Bronchial epithelial cell (primary cell): ENCODE data around the gene LSM14A. TPM values are rescaled to one million over a fixed set of nuclear protein-coding genes. Genes with fewer than 3 reads are reported as not detected.
A peak's percentile ranks its signal among the peaks of the same experiment; 100 is the strongest.

Experiments
- DNase-seq: peaks from one replicate; pipeline ENCODE4 v3.0.0-alpha.2; 2010; ENCODE audit warnings: low read depth
- FAIRE-seq: peaks from 2 replicates; lab custom pipeline; 2011; peaks lifted over from hg19 to GRCh38; lab: Jason Lieb, UNC
- H3K27me3 ChIP-seq: 2 replicates; pipeline ENCODE4 v1.5.1; 2011; ENCODE audit warnings: low read length; ENCODE audit not compliant: control insufficient read depth, insufficient read depth
- H3K36me3 ChIP-seq: 2 replicates; pipeline ENCODE4 v1.5.1; 2011; ENCODE audit warnings: low read length; ENCODE audit not compliant: control insufficient read depth, insufficient read depth
- H3K4me3 ChIP-seq: 2 replicates; pipeline ENCODE4 v1.5.1; 2011; ENCODE audit warnings: mild to moderate bottlenecking, low read depth, low read length, control low read depth
- CTCF ChIP-seq: IDR thresholded peaks from 2 replicates; pipeline ENCODE4 v1.5.1; 2011; ENCODE audit warnings: mild to moderate bottlenecking, moderate library complexity, low read length, control low read depth, inconsistent platforms; ENCODE audit not compliant: insufficient read depth, severe bottlenecking
- total RNA-seq: library from RNA; depleted of rRNA; stranded (reverse); fragments of >200 nt; gene quantifications from 2 replicates; pipeline ENCODE4 v1.2.1, GENCODE V29; 2014

The LSM14A gene
- total RNA-seq, 1 donor from 2014 or later, result 86.1 TPM

- Histone ChIP-seq H3K4me3 (no peak overlapping the region), H3K36me3 (peaks cover 3% of the 10 kb centered on the region), H3K27me3 (no peaks in the 10 kb centered on the region)
- no peak for TF ChIP-seq CTCF
- DNase-seq (no peak), FAIRE-seq (no peak)
These were observed 6.8 kb downstream of the LSM14A start for GRCh38 chr19:34179066-34179465.

GRCh38 chr19:34180273-34180672, 8.0 kb downstream of the LSM14A start:
- H3K36me3 ChIP-seq, result peaks cover 3% of the 10 kb centered on the region
- DNase-seq (no peak), FAIRE-seq (no peak)
- H3K27me3 ChIP-seq, result no peaks in the 10 kb centered on the region
- no peak for TF ChIP-seq CTCF
- H3K4me3 ChIP-seq, result no peak overlapping the region

- DNase-seq, result no peak
- FAIRE-seq, result no peak
- H3K27me3 ChIP-seq, result no peaks in the 10 kb centered on the region
- TF ChIP-seq CTCF, result no peak
- H3K4me3 ChIP-seq, result no peak overlapping the region
- peaks cover 3% of the 10 kb centered on the region for H3K36me3 ChIP-seq
These were observed 8.4 kb downstream of the LSM14A start for GRCh38 chr19:34180709-34181108.

- DNase-seq, result peak; percentile 67
- Histone ChIP-seq H3K4me3 (no peak overlapping the region), H3K36me3 (peaks cover 3% of the 10 kb centered on the region), H3K27me3 (no peaks in the 10 kb centered on the region)
- no peak for FAIRE-seq
- TF ChIP-seq CTCF, result no peak
These were observed 9.0 kb downstream of the LSM14A start for GRCh38 chr19:34181111-34181864.

GRCh38 chr19:34182125-34182524, 9.8 kb downstream of the LSM14A start:
- Histone ChIP-seq H3K27me3 (no peaks in the 10 kb centered on the region), H3K36me3 (peaks cover 3% of the 10 kb centered on the region), H3K4me3 (no peak overlapping the region)
- no peak for FAIRE-seq
- no peak for TF ChIP-seq CTCF
- no peak for DNase-seq
